ENCODE results near the gene CAMK1. TPM values are rescaled to one million over a fixed set of nuclear protein-coding genes. Genes with fewer than 3 reads are reported as not detected.

CAMK1 gene
- total and polyA plus RNA-seq, 2 donors (not counting 1 experiment from before 2014, with no cell fraction given): 27.7 to 64.2 TPM

- H3K4me2 ChIP-seq (ENCODE audit: extremely low read depth, insufficient read depth, low read length): no peak overlapping the region
- TF ChIP-seq EZH2 (IDR thresholded peaks at IDR 0.05; ENCODE audit: low read length, missing control alignments) (no peak), CTCF (conservative IDR thresholded peaks at IDR 0.05 in 1 of 2, IDR thresholded peaks at IDR 0.05 in 1 of 2; ENCODE audit: low read depth in 1 of 2, low read length in 2 of 2) (no peak)
- H3K27ac ChIP-seq (ENCODE audit: insufficient read depth, low read length): no peak overlapping the region
- H3K9me3 ChIP-seq (ENCODE audit: control insufficient read depth, insufficient read depth, low read depth, low read length): no peaks in the 10 kb centered on the region
- H3K36me3 ChIP-seq (ENCODE audit: control insufficient read depth, insufficient read depth, low read length): peaks cover 28% of the 10 kb centered on the region
- peaks cover 3% of the 10 kb centered on the region for H3K4me1 ChIP-seq (ENCODE audit: control insufficient read depth, extremely low read depth, insufficient read depth, low read length)
- no peak for DNase-seq (ENCODE audit: low read depth in 2 of 2)
- no peaks in the 10 kb centered on the region for H3K79me2 ChIP-seq (ENCODE audit: control insufficient read depth, insufficient read depth, low read length)
- no peaks in the 10 kb centered on the region for H4K20me1 ChIP-seq (ENCODE audit: control insufficient read depth, extremely low read depth, insufficient read depth, low read length)
- H3K9ac ChIP-seq (ENCODE audit: insufficient read depth, low read length): no peak overlapping the region
- no peak overlapping the region for H3K4me3 ChIP-seq (replicated peaks in 1 of 4; ENCODE audit: control extremely low read depth in 1 of 4, insufficient read depth in 1 of 4, low read depth in 3 of 4, low read length in 4 of 4)
- no peak overlapping the region for H2AFZ ChIP-seq (ENCODE audit: low read length)
- no peaks in the 10 kb centered on the region for H3K27me3 ChIP-seq (ENCODE audit: control insufficient read depth, insufficient read depth, low read length)
Observed at GRCh38 chr3:9806137-9806536, 36.4 kb upstream of the CAMK1 start.

GRCh38 chr3:9804996-9805395 is 35.2 kb upstream of the CAMK1 start:
- Histone ChIP-seq H3K27me3 (ENCODE audit: control insufficient read depth, insufficient read depth, low read length) (no peaks in the 10 kb centered on the region), H3K36me3 (ENCODE audit: control insufficient read depth, insufficient read depth, low read length) (peaks cover 29% of the 10 kb centered on the region), H3K4me1 (ENCODE audit: control insufficient read depth, extremely low read depth, insufficient read depth, low read length) (no peaks in the 10 kb centered on the region), H4K20me1 (ENCODE audit: control insufficient read depth, extremely low read depth, insufficient read depth, low read length) (no peaks in the 10 kb centered on the region), H3K4me2 (ENCODE audit: extremely low read depth, insufficient read depth, low read length) (no peak overlapping the region), H3K4me3 (replicated peaks in 1 of 4; ENCODE audit: control extremely low read depth in 1 of 4, insufficient read depth in 1 of 4, low read depth in 3 of 4, low read length in 4 of 4) (no peak overlapping the region), H3K79me2 (ENCODE audit: control insufficient read depth, insufficient read depth, low read length) (no peaks in the 10 kb centered on the region), H3K9me3 (ENCODE audit: control insufficient read depth, insufficient read depth, low read depth, low read length) (no peaks in the 10 kb centered on the region), H2AFZ (ENCODE audit: low read length) (no peak overlapping the region), H3K9ac (ENCODE audit: insufficient read depth, low read length) (no peak overlapping the region), H3K27ac (ENCODE audit: insufficient read depth, low read length) (no peak overlapping the region)
- no peak for DNase-seq (ENCODE audit: low read depth in 2 of 2)
- no peak for TF ChIP-seq EZH2 (IDR thresholded peaks at IDR 0.05; ENCODE audit: low read length, missing control alignments)
- no peak for TF ChIP-seq CTCF (conservative IDR thresholded peaks at IDR 0.05 in 1 of 2, IDR thresholded peaks at IDR 0.05 in 1 of 2; ENCODE audit: low read depth in 1 of 2, low read length in 2 of 2)

GRCh38 chr3:9803494-9803893 is 33.7 kb upstream of the CAMK1 start:
- no peak overlapping the region for H3K27ac ChIP-seq (ENCODE audit: insufficient read depth, low read length)
- no peak overlapping the region for H3K4me2 ChIP-seq (ENCODE audit: extremely low read depth, insufficient read depth, low read length)
- TF ChIP-seq CTCF (conservative IDR thresholded peaks at IDR 0.05 in 1 of 2, IDR thresholded peaks at IDR 0.05 in 1 of 2; ENCODE audit: low read depth in 1 of 2, low read length in 2 of 2): no peak
- TF ChIP-seq EZH2 (IDR thresholded peaks at IDR 0.05; ENCODE audit: low read length, missing control alignments): no peak
- H3K36me3 ChIP-seq (ENCODE audit: control insufficient read depth, insufficient read depth, low read length): peaks cover 31% of the 10 kb centered on the region
- no peaks in the 10 kb centered on the region for H3K79me2 ChIP-seq (ENCODE audit: control insufficient read depth, insufficient read depth, low read length)
- H3K4me1 ChIP-seq (ENCODE audit: control insufficient read depth, extremely low read depth, insufficient read depth, low read length): no peaks in the 10 kb centered on the region
- no peak for DNase-seq (ENCODE audit: low read depth in 2 of 2)
- no peaks in the 10 kb centered on the region for H3K27me3 ChIP-seq (ENCODE audit: control insufficient read depth, insufficient read depth, low read length)
- H2AFZ ChIP-seq (ENCODE audit: low read length): no peak overlapping the region
- no peaks in the 10 kb centered on the region for H3K9me3 ChIP-seq (ENCODE audit: control insufficient read depth, insufficient read depth, low read depth, low read length)
- no peaks in the 10 kb centered on the region for H4K20me1 ChIP-seq (ENCODE audit: control insufficient read depth, extremely low read depth, insufficient read depth, low read length)
- H3K4me3 ChIP-seq (replicated peaks in 1 of 4; ENCODE audit: control extremely low read depth in 1 of 4, insufficient read depth in 1 of 4, low read depth in 3 of 4, low read length in 4 of 4): no peak overlapping the region
- no peak overlapping the region for H3K9ac ChIP-seq (ENCODE audit: insufficient read depth, low read length)
